Activated gamma-delta T cell (primary cell): Measurements from ENCODE around the gene MAFG.

ENCODE experiments used
- DNase-seq: peaks from one replicate; lab custom pipeline; 2025; lab: John Stamatoyannopoulos, UW

Gene MAFG

DNA sequence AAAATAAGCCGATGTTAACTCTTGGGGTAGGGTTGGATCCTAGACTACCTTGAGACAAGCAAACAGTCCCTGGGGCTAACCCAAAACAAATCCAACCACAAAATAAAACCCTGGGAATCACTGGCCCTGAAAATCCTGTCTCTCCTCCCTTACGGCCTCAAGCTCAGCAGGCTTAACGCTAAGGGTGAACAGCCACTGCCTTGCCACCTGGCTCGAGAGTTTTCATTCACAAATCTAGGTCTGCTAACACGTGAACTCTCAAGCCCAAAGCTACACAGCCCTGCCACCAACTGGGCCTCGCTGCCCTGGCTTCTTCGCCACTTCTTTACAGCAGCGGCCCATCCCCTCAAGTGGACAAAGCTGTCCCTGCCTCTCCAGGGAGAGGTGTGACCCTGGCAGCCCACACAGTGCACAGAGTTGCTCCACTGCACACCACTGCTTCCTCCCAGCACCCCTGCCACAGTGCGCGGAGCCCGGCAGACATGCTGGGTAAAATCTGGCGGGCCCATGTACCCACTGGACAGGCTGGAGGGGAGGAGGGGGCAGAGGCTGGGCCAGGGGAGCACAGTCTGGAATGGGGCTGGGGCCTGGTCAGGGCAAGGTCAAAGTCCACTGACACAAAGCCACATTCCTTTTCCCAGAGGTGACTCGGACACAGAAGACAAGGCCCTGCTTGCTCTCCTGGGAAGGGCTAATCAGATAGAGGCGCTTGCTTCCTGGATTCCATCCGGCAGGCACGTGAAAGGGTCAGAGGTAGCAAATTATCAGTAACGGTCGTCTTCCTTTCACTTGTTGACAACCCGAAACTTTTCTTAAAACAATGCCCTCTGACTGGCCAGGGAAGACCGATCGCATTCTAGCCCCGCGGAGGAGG is 17.3 kb downstream of the MAFG start:
- DNase-seq = no peak

DNA sequence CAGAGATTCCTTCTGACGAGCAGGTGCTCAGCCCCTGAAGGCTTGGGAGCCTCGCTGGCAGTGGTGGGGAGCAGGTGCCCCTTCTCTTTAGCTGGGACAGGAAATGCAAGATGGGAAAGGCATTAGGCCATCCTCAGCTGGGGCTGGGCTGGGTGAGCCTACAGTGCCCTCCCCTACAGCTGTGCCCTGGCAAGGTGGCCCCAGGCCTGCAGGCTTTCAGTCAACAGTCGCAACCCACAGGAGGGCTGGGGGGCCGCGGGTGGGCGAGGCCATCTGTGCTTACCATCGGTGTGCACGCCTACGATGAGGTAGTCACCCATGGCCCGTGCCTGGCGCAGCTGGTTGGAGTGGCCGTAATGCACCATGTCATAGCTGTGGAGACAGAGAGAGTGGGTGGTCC is 18.3 kb downstream of the MAFG start:
- no peak for DNase-seq

DNA sequence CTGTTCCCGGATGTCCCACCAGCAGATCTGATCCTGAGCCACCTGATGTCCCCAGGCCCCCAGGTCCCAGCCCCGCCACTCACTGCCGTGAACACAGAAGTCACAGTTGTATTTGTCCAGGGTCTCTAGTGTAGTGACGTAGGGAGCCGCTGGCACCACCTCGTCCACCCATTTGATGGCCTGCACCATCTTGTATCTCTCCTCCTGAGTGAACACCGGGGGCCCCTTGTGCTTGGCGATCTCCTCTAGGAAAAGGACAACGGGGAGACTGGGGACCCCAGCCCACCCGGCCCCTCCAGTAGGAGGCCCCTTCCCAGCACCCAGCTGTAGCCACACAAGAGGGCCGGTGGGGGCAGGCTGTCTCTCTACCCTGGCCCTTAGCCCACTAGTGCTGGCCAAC is 18.7 kb downstream of the MAFG start:
- no peak for DNase-seq

DNA sequence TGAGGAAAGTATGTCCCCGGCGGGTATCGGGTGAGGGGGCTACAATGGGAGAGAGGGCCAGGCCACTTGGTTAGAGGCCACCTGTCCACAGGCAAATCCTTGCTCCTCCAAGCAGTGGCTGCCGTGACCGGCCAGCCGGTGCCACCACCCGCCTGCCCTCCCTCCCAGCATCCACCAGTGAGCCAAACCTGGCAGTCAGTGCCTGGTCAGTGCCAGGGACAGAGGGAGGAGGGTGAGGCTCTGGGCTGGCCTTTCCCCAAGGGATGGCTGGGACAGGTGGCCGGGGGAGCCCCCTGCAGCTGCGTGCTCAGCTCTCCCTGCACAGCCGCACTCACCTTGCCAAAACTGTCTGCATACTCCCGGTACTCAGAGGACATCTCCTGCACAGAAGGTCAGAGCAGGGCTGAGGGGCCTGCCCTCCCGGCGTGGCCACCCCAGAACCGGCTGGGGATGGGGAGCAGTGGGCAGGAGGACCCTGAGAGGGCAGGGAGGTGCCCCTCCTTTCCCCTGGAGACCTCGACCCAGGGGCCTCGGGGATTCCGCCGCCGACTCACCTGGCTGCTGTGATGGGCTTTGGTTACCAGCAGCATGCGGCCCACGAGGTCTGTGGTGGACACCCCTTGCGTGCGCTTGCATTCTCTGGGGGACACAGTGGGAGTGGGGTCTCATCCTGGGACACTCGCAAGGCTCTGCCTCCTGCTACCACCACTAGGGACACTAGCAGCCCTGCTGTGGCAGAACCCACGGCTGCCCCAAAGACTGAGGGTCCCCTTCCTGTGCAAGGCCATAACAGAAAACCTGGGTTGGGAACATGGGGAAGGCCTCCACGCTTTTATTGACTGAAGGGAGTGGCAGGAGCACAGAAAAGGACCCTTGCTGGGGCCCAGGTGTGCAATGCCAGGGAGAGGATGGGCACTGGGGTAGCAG is 20.1 kb downstream of the MAFG start:
- no peak for DNase-seq

DNA sequence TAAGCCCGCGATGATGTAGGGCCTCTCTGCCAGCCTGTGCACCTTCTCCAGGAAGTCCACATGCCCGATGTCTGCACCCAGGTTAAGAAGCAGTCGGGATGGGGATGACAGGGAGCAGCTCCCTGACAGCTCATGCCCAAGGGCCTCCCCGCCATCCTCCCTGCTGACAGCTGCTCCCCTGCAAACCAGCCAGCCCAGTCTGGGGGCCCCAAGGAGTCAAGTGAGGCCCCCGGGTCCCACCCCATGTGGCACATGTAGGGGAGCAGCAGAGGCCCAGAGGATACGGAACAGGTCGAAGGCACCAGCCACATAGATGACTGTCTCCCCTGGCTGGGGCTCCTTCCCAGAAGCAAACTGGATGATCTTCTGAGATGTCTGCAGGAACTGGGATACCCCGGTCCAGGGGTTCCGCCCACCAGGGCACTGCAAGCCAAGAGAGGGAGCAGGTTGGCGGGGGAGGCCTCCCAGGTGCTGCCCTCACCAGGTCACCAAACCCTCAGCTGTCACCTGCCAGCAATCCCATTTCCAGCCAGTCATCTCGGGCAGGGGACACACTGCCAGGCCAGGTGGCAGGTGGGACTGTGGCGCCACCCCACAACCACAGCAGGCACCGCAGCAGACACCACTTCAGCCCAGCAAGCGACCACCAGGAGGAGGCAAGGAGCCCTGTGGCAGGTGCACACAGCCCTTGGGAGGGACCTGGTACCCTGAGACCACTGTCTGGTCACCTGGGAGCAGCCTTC is 20.9 kb downstream of the MAFG start:
- DNase-seq = no peak

DNA sequence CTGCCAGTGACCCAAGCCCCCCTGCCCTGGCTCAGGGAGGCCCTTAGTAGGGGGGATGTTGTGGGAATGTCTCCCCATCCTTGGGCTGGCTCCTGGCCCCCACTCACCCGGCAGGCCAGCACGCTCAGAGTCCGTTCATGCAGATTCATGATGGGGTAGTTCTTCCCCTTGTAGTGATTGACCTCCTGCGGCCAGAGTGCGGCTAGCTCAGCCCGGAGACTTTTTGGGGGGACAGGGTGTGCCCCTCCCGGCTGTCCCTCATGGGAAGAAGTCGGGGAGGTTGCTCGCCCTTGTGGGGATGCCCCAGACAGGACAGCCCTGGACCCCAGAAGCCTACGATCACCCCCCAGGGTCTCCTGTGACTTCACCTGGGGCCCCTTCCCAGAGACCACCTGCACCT is 21.5 kb downstream of the MAFG start:
- DNase-seq = no peak

DNA sequence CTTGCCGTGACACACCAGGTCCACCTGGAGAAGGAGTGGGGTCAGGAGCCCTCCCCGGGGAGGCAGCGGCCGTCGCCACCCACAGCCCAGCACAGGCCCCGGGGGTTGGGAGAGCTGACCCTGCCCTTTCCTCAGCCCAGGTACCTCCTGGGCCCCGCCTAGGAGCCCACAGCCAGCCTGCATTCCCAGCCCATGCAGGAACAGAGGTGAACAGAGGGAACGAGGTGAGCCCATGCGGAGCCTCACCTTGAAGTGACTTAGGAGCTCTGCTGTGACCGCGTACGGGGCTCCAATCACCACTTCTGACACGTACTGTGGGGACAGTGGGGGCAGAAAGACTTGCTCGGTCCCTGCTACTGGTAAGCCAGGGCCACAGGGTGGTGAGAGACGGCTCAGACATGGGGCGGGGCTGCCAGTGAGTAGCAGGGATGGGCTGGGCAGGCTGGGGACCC is 22.1 kb downstream of the MAFG start:
- no peak for DNase-seq

DNA sequence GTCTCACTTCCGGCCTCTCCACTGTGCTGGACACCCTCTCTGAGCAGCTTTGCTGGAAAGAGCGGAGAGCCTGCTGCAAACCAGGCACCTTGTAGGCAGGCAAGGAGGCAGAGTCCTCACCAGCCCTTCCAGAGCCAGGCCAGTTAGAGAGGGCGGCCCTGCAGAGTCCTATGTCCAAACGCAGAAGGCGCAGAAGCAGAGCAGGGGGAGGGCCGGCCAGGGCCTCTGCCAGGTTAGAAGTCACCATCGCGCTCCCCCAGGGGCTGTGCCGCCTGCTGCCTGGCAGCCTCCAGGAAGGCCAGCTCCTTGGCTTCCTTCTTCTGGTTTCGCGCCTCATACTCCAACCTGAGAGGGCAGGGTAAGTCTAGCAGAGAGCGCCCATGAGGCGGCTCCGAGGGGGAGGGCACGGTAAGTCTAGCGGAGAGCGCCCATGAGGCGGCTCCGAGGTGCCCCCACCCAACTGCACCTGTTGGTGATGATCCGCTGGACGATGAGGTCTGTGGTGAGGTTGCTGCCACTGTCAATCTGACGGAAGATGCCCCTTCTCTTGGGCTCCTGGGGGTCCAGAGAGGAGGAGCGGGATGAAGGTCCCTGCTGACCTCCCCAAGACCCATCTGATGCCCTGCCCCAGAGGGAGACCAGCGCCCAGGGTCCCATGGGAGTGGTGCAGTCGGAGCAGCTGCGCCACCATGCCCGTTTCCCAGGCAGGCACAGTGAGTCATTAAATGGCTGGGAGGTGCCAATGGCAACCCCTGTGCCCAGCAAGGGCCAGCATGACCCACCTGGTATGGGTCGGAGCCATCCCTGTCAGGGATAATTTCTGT is 22.7 kb downstream of the MAFG start:
- DNase-seq = no peak

DNA sequence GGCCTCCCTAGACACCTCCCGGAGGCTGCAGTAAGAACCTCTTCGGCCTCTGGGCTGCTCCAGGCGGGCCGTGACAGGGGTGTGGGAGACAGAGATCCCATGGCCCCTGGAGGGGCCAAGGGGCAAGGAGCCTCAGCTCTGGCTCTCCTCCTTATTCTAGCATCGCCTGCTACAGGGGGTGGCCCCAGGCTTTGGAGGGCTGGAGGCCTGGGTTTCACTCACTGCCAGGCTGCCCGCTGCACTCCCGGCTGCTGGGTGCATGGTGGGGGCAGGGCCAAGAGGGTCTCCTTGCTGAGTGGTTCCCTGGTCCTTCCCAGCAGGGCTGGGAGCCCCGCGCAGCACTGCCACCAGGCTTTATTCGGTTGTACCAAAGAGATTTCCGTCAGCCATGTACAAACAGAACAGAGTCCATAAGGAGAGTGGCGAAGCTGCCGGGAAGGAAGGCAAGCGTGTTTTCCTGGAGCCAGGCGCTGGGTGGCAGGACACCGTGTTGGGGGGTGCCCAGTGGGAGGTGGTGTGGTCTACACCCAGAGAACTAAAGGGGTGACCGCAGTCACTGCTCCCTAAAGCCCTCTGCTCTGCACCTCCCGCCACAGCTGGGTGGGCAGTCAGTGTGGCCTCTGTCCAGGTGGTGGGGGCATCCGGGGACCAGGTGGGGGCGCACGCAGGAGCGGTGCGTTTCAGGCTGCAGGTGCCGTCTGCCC is 23.5 kb downstream of the MAFG start:
- DNase-seq = no peak

DNA sequence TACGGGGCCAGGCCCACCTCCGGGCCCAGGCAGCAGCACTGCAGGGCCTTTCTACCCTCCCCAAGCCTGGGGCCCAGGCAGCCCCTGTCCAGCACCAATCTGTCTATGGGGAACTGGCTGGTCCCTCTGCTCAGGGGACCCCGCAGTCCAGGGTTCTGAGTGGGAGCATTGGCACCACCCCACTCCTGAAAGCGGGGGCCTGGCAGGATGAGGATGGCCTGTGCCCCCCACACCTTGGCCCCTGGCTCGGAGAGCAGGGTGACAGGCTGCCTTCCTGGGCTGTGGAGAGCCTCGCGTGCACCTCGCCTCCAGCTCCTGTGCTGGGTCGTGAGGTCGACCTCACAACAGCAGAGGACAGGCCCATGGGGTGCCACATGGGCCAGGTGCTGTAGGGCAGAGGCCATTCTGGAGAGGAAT is 24.1 kb downstream of the MAFG start:
- no peak for DNase-seq

DNA sequence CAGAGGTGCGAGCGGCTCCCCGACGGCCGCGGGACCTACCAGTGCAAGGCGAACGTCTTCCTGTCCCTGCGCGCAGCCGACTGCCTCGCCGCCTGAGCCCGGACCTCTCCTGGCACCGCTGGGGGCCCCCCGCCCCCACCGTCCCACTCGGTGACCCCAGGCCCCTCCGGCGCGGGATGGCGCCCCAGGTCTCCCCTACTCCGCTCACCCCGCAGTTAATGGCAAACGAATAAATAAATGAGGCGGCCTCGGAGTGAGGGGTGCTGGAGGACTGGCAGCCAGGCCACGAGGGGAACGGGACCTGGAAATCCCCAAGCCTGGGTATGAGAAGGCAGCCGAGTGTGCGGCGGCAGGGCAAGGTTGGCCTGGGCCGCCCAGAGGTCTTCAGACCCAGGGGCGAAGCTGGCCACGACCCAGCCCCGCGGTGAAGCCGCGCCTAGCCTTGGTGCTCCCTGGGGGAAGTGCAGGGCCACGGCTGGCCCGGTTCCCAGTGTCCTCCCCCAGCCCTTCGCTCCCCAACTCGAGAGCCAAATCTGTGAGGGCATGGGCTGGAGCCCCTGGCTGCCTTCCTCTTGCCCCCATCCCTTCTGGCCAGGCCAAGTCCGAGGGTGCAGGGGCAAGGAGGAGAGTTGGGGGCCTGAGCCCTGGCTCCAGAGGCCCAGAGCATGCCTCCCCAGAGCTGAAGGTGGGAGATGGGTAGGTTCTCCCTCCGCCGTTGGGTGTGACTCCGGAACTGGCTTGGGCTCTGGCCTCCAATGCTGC is 24.7 kb downstream of the MAFG start:
- DNase-seq = no peak

DNA sequence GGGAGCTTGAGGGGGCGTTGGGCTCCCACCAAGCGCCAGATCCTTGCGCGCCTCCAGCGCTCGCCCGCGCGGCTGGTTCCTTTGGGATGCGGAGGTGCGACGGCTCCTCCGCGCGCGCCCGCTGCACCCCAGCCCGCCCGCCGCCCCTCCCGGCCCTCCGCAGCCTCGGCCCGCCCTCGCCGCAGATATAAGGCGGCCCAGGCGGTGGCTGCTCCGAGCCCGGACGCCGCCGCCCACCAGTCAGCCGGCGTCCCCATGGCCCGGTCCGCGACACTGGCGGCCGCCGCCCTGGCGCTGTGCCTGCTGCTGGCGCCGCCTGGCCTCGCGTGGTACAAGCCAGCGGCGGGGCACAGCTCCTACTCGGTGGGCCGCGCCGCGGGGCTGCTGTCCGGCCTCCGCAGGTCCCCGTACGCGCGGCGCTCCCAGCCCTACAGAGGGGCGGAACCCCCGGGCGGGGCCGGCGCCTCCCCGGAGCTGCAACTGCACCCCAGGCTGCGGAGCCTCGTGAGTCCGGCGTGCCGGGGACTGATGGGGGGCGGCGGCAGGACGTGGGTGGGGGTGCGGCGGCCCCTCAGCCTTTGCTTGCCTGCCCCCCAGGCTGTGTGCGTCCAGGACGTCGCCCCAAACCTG is 25.4 kb downstream of the MAFG start, which contains the start of gene NPB:
NPB (plus strand) TSS at position 216 of the 630 bp plus-strand sequence; CDS start at position 256, 40 bp downstream.
- DNase-seq = no peak

DNA sequence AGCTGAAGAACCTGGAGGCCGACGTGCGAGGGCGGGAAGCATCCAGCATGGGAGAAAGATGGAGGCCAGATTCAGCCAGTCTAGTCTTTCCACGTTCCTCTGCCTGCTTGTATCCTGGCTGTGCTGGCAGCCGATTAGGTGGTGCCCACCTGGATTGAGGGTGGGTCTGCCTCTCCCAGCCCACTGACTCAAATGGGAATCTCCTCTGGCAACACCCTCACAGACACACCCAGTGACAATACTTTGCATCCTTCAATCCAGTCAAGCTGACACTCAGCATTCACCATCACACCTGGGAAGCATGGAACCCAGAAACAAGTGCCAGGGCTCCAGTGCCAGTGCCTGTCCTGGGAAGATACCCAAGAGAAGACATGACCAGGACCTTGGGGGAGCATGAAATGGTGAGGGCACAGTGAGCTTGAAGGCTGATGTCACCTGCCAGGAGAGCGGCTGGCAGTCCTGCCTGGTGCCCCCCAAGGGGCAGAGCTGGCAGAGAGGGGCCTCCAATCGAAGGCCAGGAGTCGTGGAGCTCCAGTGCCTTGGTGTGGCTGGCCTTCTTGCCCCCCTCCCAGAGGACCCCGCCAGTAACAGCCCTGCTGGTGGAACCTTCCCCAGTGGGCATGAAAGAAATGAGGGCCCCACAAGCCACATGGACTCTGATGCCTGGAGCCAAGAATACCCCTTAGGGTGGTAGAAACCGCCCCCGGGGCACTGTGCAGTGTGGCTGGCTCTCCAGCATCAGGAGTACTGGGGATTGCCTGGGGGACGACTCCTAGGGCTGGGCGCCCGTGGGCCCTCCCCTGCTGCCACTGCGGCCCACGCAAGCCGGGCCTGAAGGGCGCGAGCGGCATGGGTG is 26.1 kb downstream of the MAFG start:
- no peak for DNase-seq

DNA sequence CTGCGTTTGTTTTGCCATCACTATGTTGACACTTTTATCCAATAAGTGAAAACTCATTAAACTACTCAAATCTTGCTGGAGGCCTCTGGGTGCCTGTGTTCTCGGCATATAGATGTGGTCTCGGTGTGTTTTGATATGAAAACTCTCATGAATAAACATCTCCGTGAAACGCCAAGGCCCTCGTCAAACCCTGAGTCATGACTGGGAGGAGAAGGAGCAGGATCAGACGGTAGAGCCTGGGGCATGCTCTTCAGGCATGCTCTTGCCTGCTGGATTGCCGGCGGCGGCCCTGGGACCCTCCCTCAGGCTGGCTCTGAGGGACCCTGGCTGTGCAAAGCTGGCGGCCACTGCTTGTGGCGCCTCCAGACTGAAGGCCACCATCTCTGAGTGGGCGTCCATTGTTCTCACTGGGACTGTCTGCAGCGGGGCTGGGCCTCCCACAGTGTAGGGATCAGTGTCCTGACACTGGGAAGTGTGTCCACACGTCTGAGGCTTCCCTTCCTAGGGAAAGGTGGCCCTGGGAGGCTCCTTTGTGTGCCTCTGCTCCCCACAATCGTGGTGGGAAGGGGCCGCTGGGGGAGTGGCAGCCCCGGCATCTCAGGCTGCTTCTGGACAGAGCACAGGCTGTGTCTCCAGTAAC is 27.2 kb downstream of the MAFG start:
- DNase-seq = no peak

DNA sequence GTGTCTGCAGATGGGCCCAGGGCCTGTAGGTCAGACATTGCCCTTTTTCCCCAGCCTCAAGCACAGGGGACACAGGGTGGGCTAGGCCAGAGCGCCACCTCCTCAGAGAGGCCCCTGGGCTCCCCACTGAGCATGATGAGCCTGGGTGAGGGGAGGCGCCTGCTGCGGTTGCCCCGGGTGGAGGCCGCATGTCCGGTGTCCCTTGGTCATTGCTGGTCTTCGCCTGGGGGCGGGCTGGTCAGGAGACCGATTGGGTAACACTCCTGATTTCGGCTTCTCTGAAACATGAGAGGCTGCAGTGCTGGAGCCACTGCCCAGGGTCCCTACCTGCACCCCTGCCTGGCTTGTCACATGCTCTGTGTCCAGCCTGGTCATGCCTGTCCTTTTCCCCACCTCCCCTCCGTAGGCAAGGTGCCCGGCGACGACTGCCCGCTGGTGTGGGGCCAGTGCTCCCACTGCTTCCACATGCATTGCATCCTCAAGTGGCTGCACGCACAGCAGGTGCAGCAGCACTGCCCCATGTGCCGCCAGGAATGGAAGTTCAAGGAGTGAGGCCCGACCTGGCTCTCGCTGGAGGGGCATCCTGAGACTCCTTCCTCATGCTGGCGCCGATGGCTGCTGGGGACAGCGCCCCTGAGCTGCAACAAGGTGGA is 27.9 kb downstream of the MAFG start:
- DNase-seq = no peak

DNA sequence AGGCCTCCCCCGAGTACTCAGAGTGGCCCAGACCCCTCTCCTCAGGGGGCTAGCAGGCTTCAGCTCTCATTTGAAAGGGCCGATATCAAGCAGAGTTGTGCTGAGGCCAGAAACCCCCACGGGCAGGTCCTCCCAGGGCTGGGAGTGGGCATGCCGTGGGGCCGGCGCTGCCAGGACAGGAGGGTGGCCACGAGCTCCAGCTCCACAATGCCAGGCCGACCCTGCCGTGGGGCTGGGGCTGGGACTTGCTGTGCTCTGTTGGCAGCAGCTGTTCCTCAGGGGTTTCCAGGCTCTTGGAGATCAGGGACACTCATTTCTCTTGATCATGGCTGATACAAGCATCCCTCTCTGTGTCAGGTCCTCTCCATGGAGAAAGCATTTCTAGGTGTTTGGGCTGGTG is 28.6 kb downstream of the MAFG start:
- DNase-seq = no peak
